ENCODE data around the gene STK4.

Gene STK4

GRCh38 chr20:45119556-45120266, 153.4 kb downstream of the STK4 start:
- DNase-seq (ENCODE audit: low spot score in 2 of 2) = no peak
- H3K27ac Mint-ChIP-seq = no peak overlapping the region
- no peaks in the 10 kb centered on the region for H3K36me3 Mint-ChIP-seq
- no peak for ATAC-seq
- no peak overlapping the region for H3K4me3 Mint-ChIP-seq
- no peaks in the 10 kb centered on the region for H3K9me3 Mint-ChIP-seq
- H3K4me1 Mint-ChIP-seq = peaks cover 21% of the 10 kb centered on the region

DNA sequence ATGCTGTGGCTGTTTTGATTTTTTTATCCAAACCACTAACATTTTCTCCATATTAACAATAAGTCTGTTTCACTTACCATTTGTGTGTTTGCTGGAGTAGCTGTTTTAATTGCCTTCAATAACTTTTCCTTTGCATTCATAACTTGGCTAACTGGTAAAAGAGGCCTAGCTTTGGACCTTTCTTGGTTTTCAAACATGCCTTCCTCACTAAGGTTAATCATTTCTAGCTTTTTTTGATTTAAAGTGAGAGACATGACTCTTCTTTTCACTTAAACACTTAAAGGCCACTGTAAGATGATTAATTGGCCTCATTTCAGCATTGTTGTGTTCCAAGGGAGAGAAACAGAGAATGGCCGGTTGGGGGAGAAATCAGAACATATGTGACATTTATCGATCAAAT, 155.1 kb downstream of the STK4 start:
- peaks cover 4% of the 10 kb centered on the region for H3K4me1 Mint-ChIP-seq
- DNase-seq (ENCODE audit: low spot score in 2 of 2) = no peak
- ATAC-seq = peak; percentile 37
- H3K4me3 Mint-ChIP-seq = no peak overlapping the region
- no peaks in the 10 kb centered on the region for H3K9me3 Mint-ChIP-seq
- no peak overlapping the region for H3K27ac Mint-ChIP-seq
- no peaks in the 10 kb centered on the region for H3K36me3 Mint-ChIP-seq

GRCh38 chr20:45124365-45124764, 158.1 kb downstream of the STK4 start, which contains the start of gene WFDC12:
Gene WFDC12 (minus strand): TSS chr20:45124465. CDS start chr20:45124447, 18 bp downstream.
- Mint-ChIP-seq H3K27ac (no peak within 1 kb of the TSS), H3K36me3 (no peaks in the 10 kb centered on the region), H3K4me1 (no peaks in the 10 kb centered on the region), H3K4me3 (no peak within 1 kb of the TSS), H3K9me3 (no peaks in the 10 kb centered on the region)
- ATAC-seq (no peak), DNase-seq (ENCODE audit: low spot score in 2 of 2) (no peak)

DNA sequence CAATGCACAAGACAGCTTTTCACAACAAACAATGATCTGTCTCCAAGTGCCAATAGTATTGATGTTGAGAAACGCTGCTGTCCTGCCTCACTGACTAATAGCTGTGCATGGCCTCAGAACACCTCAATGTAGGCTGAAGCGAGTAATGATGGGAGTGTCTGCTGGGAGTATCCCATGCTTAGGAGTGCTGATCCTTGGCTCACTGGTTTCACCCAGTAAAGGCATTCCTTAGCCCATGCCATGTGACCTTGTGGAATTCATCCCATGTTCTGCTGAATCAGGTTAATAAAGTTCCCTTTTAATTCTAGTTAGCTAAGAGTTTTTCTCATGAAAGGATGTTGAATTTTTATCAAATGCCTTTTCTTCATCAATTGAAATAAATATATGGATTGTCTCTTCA, 161.8 kb downstream of the STK4 start:
- H3K4me3 Mint-ChIP-seq = no peak overlapping the region
- no peaks in the 10 kb centered on the region for H3K9me3 Mint-ChIP-seq
- no peak for DNase-seq (ENCODE audit: low spot score in 2 of 2)
- no peaks in the 10 kb centered on the region for H3K4me1 Mint-ChIP-seq
- H3K27ac Mint-ChIP-seq = no peak overlapping the region
- H3K36me3 Mint-ChIP-seq = no peaks in the 10 kb centered on the region
- no peak for ATAC-seq

All from stimulated activated effector memory CD8-positive, alpha-beta T cell treated with anti-CD3 and anti-CD28 coated beads, Interleukin-12 subunit alpha, Interleukin-12 subunit beta, amount 100 ng/mL, for 72 hours (primary cell).